Stimulated activated CD8-positive, alpha-beta memory T cell treated with anti-CD3 and anti-CD28 coated beads, Interleukin-7, amount 100 ng/mL, for 48 hours (primary cell): ENCODE measurements around the gene FKBP8.

Experiments used
- DNase-seq, 2 donors: peaks; one replicate each; pipeline ENCODE4 v3.0.0-alpha.2; 2020; ENCODE audit warnings: low read depth in 1 of 2; ENCODE audit errors: extremely low read depth in 1 of 2

Gene FKBP8

DNA sequence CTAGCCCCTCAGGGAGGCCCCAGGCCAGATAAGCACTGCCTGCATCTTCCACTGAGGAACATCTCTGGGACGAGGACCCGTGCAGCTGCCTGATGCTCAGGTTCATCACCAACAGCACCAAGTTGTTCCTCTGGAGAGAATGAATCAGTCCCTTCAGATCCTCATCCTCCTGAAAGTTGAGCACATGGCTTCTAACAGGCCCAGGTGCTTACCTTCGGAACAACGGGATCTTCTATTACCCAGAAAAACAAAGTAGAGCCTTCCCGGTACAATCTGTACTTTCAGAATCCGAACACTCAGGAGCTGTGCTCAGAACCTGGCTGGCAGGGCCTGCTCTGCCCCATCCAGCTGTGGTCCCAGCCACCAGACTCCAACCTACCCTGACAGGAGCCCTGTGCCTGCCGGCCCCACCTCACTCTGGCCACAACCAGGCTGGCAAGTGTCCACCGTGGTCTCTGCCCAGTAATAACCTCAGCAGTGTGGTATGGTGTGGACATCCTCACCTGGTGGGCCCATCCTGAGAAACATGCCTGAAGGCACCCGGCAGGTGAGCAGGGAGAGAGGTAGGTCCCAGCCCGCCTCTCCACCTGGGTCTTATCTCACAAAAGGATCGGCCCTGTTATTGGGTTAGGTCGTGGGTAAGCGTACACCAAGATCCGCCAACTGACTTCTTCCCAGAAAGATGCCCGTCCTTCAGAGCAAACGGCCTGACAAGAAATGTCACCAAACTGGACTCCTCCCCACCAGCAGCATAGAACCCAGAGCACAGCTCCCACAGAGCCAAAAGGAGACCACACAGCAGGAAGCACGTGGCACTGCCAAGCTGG, 55.6 kb downstream of the FKBP8 start:
- DNase-seq: no peak

GRCh38 chr19:18486746-18487145, 56.6 kb downstream of the FKBP8 start:
- DNase-seq: no peak

GRCh38 chr19:18484992-18485391, 58.4 kb downstream of the FKBP8 start:
- DNase-seq: no peak

DNA sequence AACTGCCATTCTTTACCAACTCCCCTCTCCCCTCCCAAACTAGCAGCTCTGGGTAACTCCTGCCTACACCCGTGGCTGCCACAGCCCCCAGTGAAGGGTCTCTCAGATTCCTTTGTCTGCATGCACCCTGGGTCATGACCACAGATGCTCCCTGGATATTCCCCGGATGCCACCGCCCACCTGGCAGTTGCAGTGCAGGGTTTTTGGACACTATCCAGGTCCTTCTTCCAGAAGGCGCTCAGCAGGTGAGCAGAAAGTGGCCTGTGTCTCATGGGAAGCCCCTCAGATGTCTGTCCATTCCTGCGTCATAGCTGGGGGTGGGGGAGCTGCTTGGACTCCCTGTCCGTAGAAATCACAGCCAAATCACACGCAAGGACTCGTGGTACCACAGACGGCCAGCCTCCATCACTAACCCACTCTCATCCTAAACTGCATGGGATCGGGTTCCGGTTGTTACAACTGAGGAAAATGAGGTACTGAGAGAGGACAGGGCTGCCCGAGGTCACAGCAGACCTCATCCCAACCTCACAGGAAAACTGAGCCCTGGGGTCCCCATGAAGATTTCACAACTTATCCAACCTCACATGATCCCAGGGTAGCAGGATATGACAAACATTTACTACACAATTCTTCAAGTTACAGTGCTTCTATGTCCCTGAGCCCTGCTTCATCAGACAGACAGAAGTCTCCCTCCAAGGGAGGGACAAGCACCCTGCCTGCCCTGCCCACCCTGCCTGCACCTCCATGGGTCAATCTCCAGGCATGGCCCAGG, 60.1 kb downstream of the FKBP8 start:
- DNase-seq: no peak
